Measurements from ENCODE around the gene SLC5A6.
A peak's percentile ranks its signal among the peaks of the same experiment; 100 is the strongest.

The SLC5A6 gene

DNA sequence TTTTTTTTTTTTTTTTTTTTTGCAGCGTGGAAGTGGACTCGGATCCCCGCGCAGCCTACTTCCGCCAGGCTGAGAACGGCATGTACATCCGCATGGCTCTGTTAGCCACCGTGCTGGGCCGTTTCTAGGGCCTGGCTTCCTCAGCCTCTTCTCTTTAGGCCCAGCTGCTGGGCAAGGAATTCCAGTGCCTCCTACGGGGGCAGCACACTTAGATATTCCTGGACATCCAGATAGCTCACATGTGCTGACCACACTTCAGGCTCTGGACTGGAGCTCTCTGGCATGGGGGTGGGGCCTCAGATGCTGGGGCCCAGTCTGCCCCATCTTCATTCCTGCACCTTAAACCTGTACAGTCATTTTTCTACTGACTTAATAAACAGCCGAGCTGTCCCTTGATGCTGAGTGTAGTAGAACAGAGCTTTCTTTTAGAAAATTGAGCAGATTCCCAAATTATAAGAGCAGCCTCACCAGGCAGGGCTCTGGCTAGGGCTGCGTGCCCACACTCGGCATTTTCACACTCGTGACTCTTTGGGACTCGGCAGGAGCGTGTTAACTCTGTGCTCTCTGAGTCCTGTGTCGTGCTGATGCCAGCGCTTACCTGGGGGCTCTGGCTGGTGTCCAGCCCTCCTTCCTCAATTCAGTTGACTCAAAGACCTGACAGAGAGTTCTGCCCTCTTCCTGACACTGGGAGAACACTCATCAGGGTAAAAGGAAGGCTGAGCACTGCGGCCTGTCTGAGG lies 31.5 kb upstream of the SLC5A6 start:
- H3K4me1 Mint-ChIP-seq (ENCODE audit: low read depth) = no peaks in the 10 kb centered on the region
- no peaks in the 10 kb centered on the region for H3K9me3 Mint-ChIP-seq
- peaks cover 17% of the 10 kb centered on the region for H3K36me3 Mint-ChIP-seq (ENCODE audit: low read depth)
- no peak overlapping the region for H3K27ac Mint-ChIP-seq
- peaks cover 5% of the 10 kb centered on the region for H3K27me3 Mint-ChIP-seq (ENCODE audit: low read depth)
- H3K4me3 Mint-ChIP-seq = no peak overlapping the region

- Mint-ChIP-seq H3K27ac (no peak overlapping the region), H3K4me1 (ENCODE audit: low read depth) (no peaks in the 10 kb centered on the region), H3K36me3 (ENCODE audit: low read depth) (peaks cover 23% of the 10 kb centered on the region)
Observed at GRCh38 chr2:27242614-27242951, 30.5 kb upstream of the SLC5A6 start.

GRCh38 chr2:27241761-27242613 lies 29.9 kb upstream of the SLC5A6 start:
- Mint-ChIP-seq H3K9me3 (no peaks in the 10 kb centered on the region), H3K4me3 (no peak overlapping the region), H3K27ac (no peak overlapping the region), H3K27me3 (ENCODE audit: low read depth) (no peaks in the 10 kb centered on the region), H3K36me3 (ENCODE audit: low read depth) (peaks cover 27% of the 10 kb centered on the region), H3K4me1 (ENCODE audit: low read depth) (no peaks in the 10 kb centered on the region)

More at GRCh38 chr2:27242614-27242951, 30.5 kb upstream of the SLC5A6 start:
- Mint-ChIP-seq H3K4me3 (no peak overlapping the region), H3K9me3 (no peaks in the 10 kb centered on the region), H3K27me3 (ENCODE audit: low read depth) (no peaks in the 10 kb centered on the region)

- Mint-ChIP-seq H3K27ac (no peak overlapping the region), H3K36me3 (ENCODE audit: low read depth) (peaks cover 37% of the 10 kb centered on the region), H3K27me3 (ENCODE audit: low read depth) (no peaks in the 10 kb centered on the region), H3K4me3 (no peak overlapping the region), H3K4me1 (ENCODE audit: low read depth) (no peaks in the 10 kb centered on the region), H3K9me3 (no peaks in the 10 kb centered on the region)
Observed at GRCh38 chr2:27240406-27240805, 28.3 kb upstream of the SLC5A6 start.

DNA sequence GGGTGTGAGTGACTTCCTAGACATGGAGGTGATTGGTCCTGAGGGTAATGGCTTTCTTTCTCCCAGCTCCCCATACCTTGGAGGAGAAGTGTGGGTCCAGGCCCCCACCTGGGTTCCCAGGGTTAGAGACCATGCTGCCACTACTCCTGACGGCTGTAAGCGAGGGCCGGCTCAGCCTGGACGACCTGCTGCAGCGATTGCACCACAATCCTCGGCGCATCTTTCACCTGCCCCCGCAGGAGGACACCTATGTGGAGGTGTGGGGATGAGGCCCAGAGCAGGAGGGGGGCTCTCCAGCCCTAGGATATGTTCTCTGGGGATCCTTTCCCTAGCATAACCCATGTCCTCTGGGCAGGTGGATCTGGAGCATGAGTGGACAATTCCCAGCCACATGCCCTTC lies 26.9 kb upstream of the SLC5A6 start:
- H3K36me3 Mint-ChIP-seq (ENCODE audit: low read depth) = peaks cover 43% of the 10 kb centered on the region
- no peaks in the 10 kb centered on the region for H3K4me1 Mint-ChIP-seq (ENCODE audit: low read depth)
- H3K4me3 Mint-ChIP-seq = no peak overlapping the region
- no peaks in the 10 kb centered on the region for H3K27me3 Mint-ChIP-seq (ENCODE audit: low read depth)
- no peaks in the 10 kb centered on the region for H3K9me3 Mint-ChIP-seq
- no peak overlapping the region for H3K27ac Mint-ChIP-seq

- no peaks in the 10 kb centered on the region for H3K4me1 Mint-ChIP-seq (ENCODE audit: low read depth)
- H3K36me3 Mint-ChIP-seq (ENCODE audit: low read depth) = peaks cover 48% of the 10 kb centered on the region
- no peaks in the 10 kb centered on the region for H3K9me3 Mint-ChIP-seq
- H3K27ac Mint-ChIP-seq = no peak overlapping the region
- H3K4me3 Mint-ChIP-seq = no peak overlapping the region
- H3K27me3 Mint-ChIP-seq (ENCODE audit: low read depth) = no peaks in the 10 kb centered on the region
Observed at GRCh38 chr2:27237341-27237945, 25.4 kb upstream of the SLC5A6 start.

DNA sequence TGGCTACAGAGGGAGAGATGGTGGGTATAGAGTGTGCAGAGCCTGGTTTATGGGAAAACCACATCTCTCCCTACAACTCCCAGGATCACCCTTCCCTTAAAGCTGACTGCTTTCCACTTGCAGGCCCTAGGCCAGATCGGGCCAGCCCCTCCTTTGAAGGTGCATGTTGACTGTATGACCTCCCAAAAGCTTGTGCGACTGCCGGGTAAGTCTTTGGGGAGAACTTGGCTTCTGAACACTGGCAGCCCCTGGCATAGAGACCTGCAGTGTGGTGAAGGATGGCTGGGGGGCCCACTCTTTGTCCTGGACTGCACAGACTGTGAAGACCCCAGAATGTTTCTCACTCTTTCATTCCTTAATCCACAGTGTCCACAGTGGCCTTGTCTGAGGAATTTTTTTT lies 24.6 kb upstream of the SLC5A6 start:
- H3K4me1 Mint-ChIP-seq (ENCODE audit: low read depth) = no peaks in the 10 kb centered on the region
- H3K27ac Mint-ChIP-seq = peak overlapping the region; percentile 11
- H3K9me3 Mint-ChIP-seq = no peaks in the 10 kb centered on the region
- H3K36me3 Mint-ChIP-seq (ENCODE audit: low read depth) = peaks cover 51% of the 10 kb centered on the region
- H3K4me3 Mint-ChIP-seq = no peak overlapping the region
- no peaks in the 10 kb centered on the region for H3K27me3 Mint-ChIP-seq (ENCODE audit: low read depth)

DNA sequence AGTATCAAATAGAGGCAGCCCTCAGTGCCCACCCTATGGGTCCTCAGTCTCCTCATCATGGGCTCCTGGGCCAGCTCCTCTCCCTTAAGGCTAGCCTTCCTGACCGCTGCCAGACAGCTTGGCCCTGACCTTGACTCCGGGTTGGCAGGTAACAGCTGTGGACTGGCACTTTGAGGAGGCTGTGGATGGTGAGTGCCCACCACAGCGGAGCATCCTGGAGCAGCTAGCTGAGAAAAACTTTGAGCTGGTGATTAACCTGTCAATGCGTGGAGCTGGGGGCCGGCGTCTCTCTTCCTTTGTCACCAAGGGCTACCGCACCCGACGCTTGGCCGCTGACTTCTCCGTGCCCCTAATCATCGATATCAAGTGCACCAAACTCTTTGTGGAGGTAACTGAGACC lies 24.1 kb upstream of the SLC5A6 start:
- no peaks in the 10 kb centered on the region for H3K4me1 Mint-ChIP-seq (ENCODE audit: low read depth)
- H3K4me3 Mint-ChIP-seq = no peak overlapping the region
- H3K27me3 Mint-ChIP-seq (ENCODE audit: low read depth) = no peaks in the 10 kb centered on the region
- peaks cover 56% of the 10 kb centered on the region for H3K36me3 Mint-ChIP-seq (ENCODE audit: low read depth)
- H3K9me3 Mint-ChIP-seq = no peaks in the 10 kb centered on the region
- H3K27ac Mint-ChIP-seq = peak overlapping the region; percentile 11

GRCh38 chr2:27233341-27233740 lies 21.3 kb upstream of the SLC5A6 start:
- no peaks in the 10 kb centered on the region for H3K4me1 Mint-ChIP-seq (ENCODE audit: low read depth)
- no peak overlapping the region for H3K27ac Mint-ChIP-seq
- H3K27me3 Mint-ChIP-seq (ENCODE audit: low read depth) = no peaks in the 10 kb centered on the region
- H3K9me3 Mint-ChIP-seq = no peaks in the 10 kb centered on the region
- H3K4me3 Mint-ChIP-seq = no peak overlapping the region
- H3K36me3 Mint-ChIP-seq (ENCODE audit: low read depth) = peaks cover 53% of the 10 kb centered on the region

DNA sequence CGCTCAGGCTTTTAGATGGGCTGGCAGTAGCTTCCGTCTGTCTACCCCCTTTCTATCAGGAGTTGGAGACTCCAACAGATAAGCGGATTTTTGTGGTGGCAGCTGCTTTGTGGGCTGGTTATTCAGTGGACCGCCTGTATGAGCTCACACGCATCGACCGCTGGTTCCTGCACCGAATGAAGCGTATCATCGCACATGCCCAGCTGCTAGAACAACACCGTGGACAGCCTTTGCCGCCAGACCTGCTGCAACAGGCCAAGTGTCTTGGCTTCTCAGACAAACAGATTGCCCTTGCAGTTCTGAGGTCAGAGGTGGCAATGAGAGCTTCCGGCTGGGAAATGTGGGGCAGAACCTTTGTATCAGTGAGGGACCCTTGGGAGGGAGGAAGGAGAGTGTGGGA lies 19.9 kb upstream of the SLC5A6 start:
- no peak overlapping the region for H3K27ac Mint-ChIP-seq
- no peak overlapping the region for H3K4me3 Mint-ChIP-seq
- no peaks in the 10 kb centered on the region for H3K4me1 Mint-ChIP-seq (ENCODE audit: low read depth)
- no peaks in the 10 kb centered on the region for H3K9me3 Mint-ChIP-seq
- H3K36me3 Mint-ChIP-seq (ENCODE audit: low read depth) = peaks cover 55% of the 10 kb centered on the region
- H3K27me3 Mint-ChIP-seq (ENCODE audit: low read depth) = no peaks in the 10 kb centered on the region

DNA sequence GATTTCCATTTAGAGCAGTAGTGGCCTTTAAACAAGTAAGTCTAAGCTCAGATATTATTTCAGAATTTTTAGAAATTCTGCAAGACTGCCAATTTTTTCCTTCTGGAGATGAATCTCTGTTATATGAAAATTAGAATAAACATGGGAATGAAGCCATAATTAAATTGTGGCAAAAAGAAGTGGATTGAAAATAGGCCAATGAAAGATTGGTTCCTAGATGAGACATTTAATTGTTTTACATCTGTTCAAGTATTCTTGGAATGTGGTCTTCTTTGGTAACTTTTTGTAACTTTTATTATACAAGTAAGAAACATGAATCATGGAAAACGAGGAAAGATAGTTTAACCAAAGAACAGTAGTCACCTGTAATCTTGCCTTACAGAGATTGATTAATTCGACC lies 15.4 kb upstream of the SLC5A6 start:
- no peak overlapping the region for H3K4me3 Mint-ChIP-seq
- H3K9me3 Mint-ChIP-seq = no peaks in the 10 kb centered on the region
- no peaks in the 10 kb centered on the region for H3K27me3 Mint-ChIP-seq (ENCODE audit: low read depth)
- no peaks in the 10 kb centered on the region for H3K4me1 Mint-ChIP-seq (ENCODE audit: low read depth)
- peaks cover 48% of the 10 kb centered on the region for H3K36me3 Mint-ChIP-seq (ENCODE audit: low read depth)
- no peak overlapping the region for H3K27ac Mint-ChIP-seq

- no peak overlapping the region for H3K4me3 Mint-ChIP-seq
- peaks cover 50% of the 10 kb centered on the region for H3K36me3 Mint-ChIP-seq (ENCODE audit: low read depth)
- no peak overlapping the region for H3K27ac Mint-ChIP-seq
- peaks cover 2% of the 10 kb centered on the region for H3K4me1 Mint-ChIP-seq (ENCODE audit: low read depth)
- H3K27me3 Mint-ChIP-seq (ENCODE audit: low read depth) = no peaks in the 10 kb centered on the region
- H3K9me3 Mint-ChIP-seq = no peaks in the 10 kb centered on the region
Observed at GRCh38 chr2:27225526-27225925, 13.5 kb upstream of the SLC5A6 start.

GRCh38 chr2:27223416-27223815 lies 11.3 kb upstream of the SLC5A6 start:
- H3K4me1 Mint-ChIP-seq (ENCODE audit: low read depth) = peaks cover 7% of the 10 kb centered on the region
- H3K4me3 Mint-ChIP-seq = no peak overlapping the region
- no peaks in the 10 kb centered on the region for H3K9me3 Mint-ChIP-seq
- H3K36me3 Mint-ChIP-seq (ENCODE audit: low read depth) = peaks cover 52% of the 10 kb centered on the region
- no peaks in the 10 kb centered on the region for H3K27me3 Mint-ChIP-seq (ENCODE audit: low read depth)
- H3K27ac Mint-ChIP-seq = no peak overlapping the region

DNA sequence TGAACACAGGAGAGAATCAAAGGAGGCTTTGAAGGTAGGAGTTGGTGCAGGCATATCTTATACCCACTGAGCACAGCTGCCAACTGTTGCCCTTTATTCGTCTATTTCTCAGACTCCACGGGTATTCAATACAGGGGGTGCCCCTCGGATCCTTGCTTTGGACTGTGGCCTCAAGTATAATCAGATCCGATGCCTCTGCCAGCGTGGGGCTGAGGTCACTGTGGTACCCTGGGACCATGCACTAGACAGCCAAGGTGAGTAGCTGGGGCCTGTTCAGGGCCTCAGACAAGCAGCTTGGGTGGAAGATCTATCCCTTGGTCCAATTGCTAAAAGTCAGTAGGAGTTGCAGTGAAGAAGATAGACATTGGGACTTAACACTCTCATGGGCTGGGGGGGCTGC lies 10.3 kb upstream of the SLC5A6 start:
- Mint-ChIP-seq H3K36me3 (ENCODE audit: low read depth) (peaks cover 46% of the 10 kb centered on the region), H3K27ac (no peak overlapping the region), H3K9me3 (no peaks in the 10 kb centered on the region), H3K4me3 (no peak overlapping the region), H3K4me1 (ENCODE audit: low read depth) (peaks cover 14% of the 10 kb centered on the region), H3K27me3 (ENCODE audit: low read depth) (no peaks in the 10 kb centered on the region)

DNA sequence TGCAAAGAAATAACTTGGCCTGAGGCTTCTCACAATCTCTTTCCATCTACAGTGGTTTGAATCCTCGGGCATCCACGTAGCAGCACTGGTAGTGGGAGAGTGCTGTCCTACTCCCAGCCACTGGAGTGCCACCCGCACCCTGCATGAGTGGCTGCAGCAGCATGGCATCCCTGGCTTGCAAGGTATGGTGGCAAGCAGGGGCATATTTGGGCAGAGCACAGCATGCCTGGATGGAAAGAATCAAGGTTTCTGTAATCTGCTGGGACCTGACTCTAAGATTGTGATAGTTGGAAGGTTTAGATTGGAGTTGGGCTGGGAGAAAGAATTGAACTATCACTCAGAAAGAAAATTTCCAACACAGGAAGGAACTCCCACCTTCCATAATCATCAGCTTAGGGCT lies 9.1 kb upstream of the SLC5A6 start:
- H3K27ac Mint-ChIP-seq = no peak overlapping the region
- no peak overlapping the region for H3K4me3 Mint-ChIP-seq
- H3K36me3 Mint-ChIP-seq (ENCODE audit: low read depth) = peaks cover 43% of the 10 kb centered on the region
- no peaks in the 10 kb centered on the region for H3K27me3 Mint-ChIP-seq (ENCODE audit: low read depth)
- no peaks in the 10 kb centered on the region for H3K9me3 Mint-ChIP-seq
- peaks cover 22% of the 10 kb centered on the region for H3K4me1 Mint-ChIP-seq (ENCODE audit: low read depth)
